Measurements from ENCODE around the gene BLOC1S5.
A peak's percentile ranks its signal among the peaks of the same experiment; 100 is the strongest.

The BLOC1S5 gene

DNA sequence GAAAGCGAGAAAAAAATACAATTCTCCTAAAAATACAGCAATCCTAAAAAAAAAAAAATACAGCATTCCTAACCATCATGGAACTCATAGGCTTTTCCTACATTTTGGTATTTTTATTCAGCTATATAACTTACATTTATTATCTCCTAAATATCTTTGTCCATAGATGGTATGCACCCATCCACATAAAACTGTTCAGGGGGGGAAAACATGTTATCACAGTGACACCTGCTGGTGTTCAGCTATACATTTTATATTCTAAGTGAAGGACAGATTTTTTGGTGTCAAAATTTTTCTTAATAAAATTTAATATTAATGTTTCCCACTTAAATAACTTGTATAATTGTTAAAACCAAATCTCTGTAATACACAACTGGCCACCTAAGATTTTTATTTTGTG lies 58.0 kb downstream of the BLOC1S5 start:
- no peaks in the 10 kb centered on the region for H4K20me1 ChIP-seq (ENCODE audit: insufficient read depth, low read length, poor library complexity, severe bottlenecking)

DNA sequence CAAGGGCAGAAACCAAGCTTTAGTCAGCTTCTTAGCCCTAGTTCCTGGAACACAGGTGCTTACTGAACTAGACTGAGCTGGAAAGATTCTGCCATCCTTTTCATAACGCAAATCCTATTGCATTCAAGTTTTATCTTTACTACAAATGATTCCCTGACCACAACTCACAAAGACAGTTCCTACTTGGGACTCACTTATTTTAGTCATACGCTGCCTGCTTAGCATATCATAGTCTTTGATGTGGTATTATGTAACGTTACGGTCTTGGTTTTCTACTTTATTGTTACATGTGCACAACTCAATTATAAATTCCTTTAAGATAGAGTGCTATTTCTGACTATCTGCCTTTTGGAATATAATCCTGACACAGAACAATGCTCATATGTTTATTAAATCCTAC lies 59.1 kb downstream of the BLOC1S5 start:
- no peaks in the 10 kb centered on the region; the same call in 1 of the 2 replicates for H3K36me3 ChIP-seq (ENCODE audit: insufficient read depth, low read length)
- no peaks in the 10 kb centered on the region for H3K79me2 ChIP-seq (ENCODE audit: insufficient read depth, low read length)
- no peak overlapping the region for H2AFZ ChIP-seq (ENCODE audit: low read length)
- H4K20me1 ChIP-seq (ENCODE audit: insufficient read depth, low read length, poor library complexity, severe bottlenecking), result no peaks in the 10 kb centered on the region
- peak overlapping the region; percentile 4 for H3K4me2 ChIP-seq (ENCODE audit: low read depth, low read length, poor library complexity, severe bottlenecking)
- no peaks in the 10 kb centered on the region for H3F3A ChIP-seq (ENCODE audit: low read depth)
- peaks cover 11% of the 10 kb centered on the region for H3K4me1 ChIP-seq (ENCODE audit: insufficient read depth, low read length, poor library complexity, severe bottlenecking)
- H3K4me3 ChIP-seq (ENCODE audit: low read length, poor library complexity, severe bottlenecking), result no peak overlapping the region
- no peaks in the 10 kb centered on the region for H3K9me2 ChIP-seq (replicated peaks; ENCODE audit: low read depth, low read length)
- H3K27me3 ChIP-seq (ENCODE audit: insufficient read depth, low read length, poor library complexity, severe bottlenecking), result no peaks in the 10 kb centered on the region
- H3K9me3 ChIP-seq (ENCODE audit: insufficient read depth, low read depth, low read length), result no peaks in the 10 kb centered on the region
- no peak for TF ChIP-seq EZH2phosphoT487 (IDR thresholded peaks at IDR 0.05; ENCODE audit: borderline replicate concordance)
- TF ChIP-seq, protein P1, sequence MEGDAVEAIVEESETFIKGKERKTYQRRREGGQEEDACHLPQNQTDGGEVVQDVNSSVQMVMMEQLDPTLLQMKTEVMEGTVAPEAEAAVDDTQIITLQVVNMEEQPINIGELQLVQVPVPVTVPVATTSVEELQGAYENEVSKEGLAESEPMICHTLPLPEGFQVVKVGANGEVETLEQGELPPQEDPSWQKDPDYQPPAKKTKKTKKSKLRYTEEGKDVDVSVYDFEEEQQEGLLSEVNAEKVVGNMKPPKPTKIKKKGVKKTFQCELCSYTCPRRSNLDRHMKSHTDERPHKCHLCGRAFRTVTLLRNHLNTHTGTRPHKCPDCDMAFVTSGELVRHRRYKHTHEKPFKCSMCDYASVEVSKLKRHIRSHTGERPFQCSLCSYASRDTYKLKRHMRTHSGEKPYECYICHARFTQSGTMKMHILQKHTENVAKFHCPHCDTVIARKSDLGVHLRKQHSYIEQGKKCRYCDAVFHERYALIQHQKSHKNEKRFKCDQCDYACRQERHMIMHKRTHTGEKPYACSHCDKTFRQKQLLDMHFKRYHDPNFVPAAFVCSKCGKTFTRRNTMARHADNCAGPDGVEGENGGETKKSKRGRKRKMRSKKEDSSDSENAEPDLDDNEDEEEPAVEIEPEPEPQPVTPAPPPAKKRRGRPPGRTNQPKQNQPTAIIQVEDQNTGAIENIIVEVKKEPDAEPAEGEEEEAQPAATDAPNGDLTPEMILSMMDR (conservative IDR thresholded peaks at IDR 0.05; ENCODE audit: low read length), result no peak
- H3K9ac ChIP-seq (ENCODE audit: low read depth, low read length, poor library complexity, severe bottlenecking), result no peak overlapping the region

More for the DNA sequence above, 58.0 kb downstream of the BLOC1S5 start:
- Histone ChIP-seq H3K9ac (ENCODE audit: low read depth, low read length, poor library complexity, severe bottlenecking) (no peak overlapping the region), H3K4me3 (ENCODE audit: low read length, poor library complexity, severe bottlenecking) (no peak overlapping the region), H3K4me2 (ENCODE audit: low read depth, low read length, poor library complexity, severe bottlenecking) (no peak overlapping the region), H3K36me3 (ENCODE audit: insufficient read depth, low read length) (no peaks in the 10 kb centered on the region; the same call in 1 of the 2 replicates), H3K79me2 (ENCODE audit: insufficient read depth, low read length) (no peaks in the 10 kb centered on the region), H3K9me2 (replicated peaks; ENCODE audit: low read depth, low read length) (no peaks in the 10 kb centered on the region), H2AFZ (ENCODE audit: low read length) (no peak overlapping the region), H3F3A (ENCODE audit: low read depth) (no peaks in the 10 kb centered on the region), H3K9me3 (ENCODE audit: insufficient read depth, low read depth, low read length) (no peaks in the 10 kb centered on the region), H3K27me3 (ENCODE audit: insufficient read depth, low read length, poor library complexity, severe bottlenecking) (no peaks in the 10 kb centered on the region), H3K4me1 (ENCODE audit: insufficient read depth, low read length, poor library complexity, severe bottlenecking) (peaks cover 11% of the 10 kb centered on the region)
- no peak for TF ChIP-seq EZH2phosphoT487 (IDR thresholded peaks at IDR 0.05; ENCODE audit: borderline replicate concordance)
- TF ChIP-seq, protein P1 (conservative IDR thresholded peaks at IDR 0.05; ENCODE audit: low read length), result peak; percentile 65

DNA sequence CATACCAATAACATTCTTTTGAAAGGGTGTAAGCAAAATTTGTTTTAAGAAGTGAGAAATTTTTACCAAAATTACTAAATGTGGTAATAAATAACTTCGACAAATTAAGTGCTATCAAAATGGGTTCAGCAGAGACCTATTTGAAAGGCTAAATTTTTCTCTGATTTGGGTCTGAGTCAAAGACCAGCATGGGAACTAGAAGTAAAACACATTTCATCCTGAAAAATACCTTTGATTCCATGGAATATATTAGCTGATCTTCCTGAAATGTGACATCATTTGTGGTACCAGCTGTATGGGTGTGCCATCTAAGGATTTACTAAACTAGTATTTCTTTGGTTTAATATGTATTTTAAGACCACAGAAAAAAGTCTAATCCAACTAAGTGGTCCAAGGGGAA lies 63.6 kb downstream of the BLOC1S5 start:
- Histone ChIP-seq H3K4me2 (ENCODE audit: low read depth, low read length, poor library complexity, severe bottlenecking) (no peak overlapping the region), H3K9me2 (replicated peaks; ENCODE audit: low read depth, low read length) (no peaks in the 10 kb centered on the region), H3K9me3 (ENCODE audit: insufficient read depth, low read depth, low read length) (no peaks in the 10 kb centered on the region), H3K4me3 (ENCODE audit: low read length, poor library complexity, severe bottlenecking) (no peak overlapping the region), H3K36me3 (ENCODE audit: insufficient read depth, low read length) (no peaks in the 10 kb centered on the region), H3K27me3 (ENCODE audit: insufficient read depth, low read length, poor library complexity, severe bottlenecking) (no peaks in the 10 kb centered on the region), H2AFZ (ENCODE audit: low read length) (no peak overlapping the region), H3K9ac (ENCODE audit: low read depth, low read length, poor library complexity, severe bottlenecking) (no peak overlapping the region), H3F3A (ENCODE audit: low read depth) (no peaks in the 10 kb centered on the region), H3K79me2 (ENCODE audit: insufficient read depth, low read length) (no peaks in the 10 kb centered on the region), H3K4me1 (ENCODE audit: insufficient read depth, low read length, poor library complexity, severe bottlenecking) (peaks cover 8% of the 10 kb centered on the region), H4K20me1 (ENCODE audit: insufficient read depth, low read length, poor library complexity, severe bottlenecking) (no peaks in the 10 kb centered on the region)
- TF ChIP-seq, protein P1 (conservative IDR thresholded peaks at IDR 0.05; ENCODE audit: low read length), result no peak
- no peak for TF ChIP-seq EZH2phosphoT487 (IDR thresholded peaks at IDR 0.05; ENCODE audit: borderline replicate concordance)
